ENCODE data around the gene NR2F1.

GRCh38 chr5:93604644-93605515 is 21.9 kb downstream of the NR2F1 start:
- TF ChIP-seq GATA2 (IDR thresholded peaks at IDR 0.05; ENCODE audit: low read depth, low read length) (no peak), GATA3 (IDR thresholded peaks at IDR 0.05; ENCODE audit: low read depth, low read length) (no peak)

All from SH-SY5Y (cell line).